Endothelial cell of umbilical vein (primary cell): ENCODE measurements around the gene LDB3.
A peak's percentile ranks its signal among the peaks of the same experiment; 100 is the strongest.

Experiments
- CTCF ChIP-seq, 2 donors: IDR thresholded peaks; 1 replicate in 1 of 2; 2 replicates in 1 of 2; pipeline ENCODE4 v1.5.1; 2011; ENCODE audit warnings: low read length in 2 of 2, mild to moderate bottlenecking in 2 of 2, moderate library complexity in 2 of 2, control low read depth in 1 of 2, inconsistent platforms in 1 of 2, low read depth in 1 of 2; ENCODE audit not compliant: insufficient read depth in 1 of 2; ENCODE audit errors: extremely low read depth in 1 of 2
- EZH2 ChIP-seq: IDR thresholded peaks from 2 replicates; pipeline ENCODE4 v1.6.1; 2012; ENCODE audit warnings: borderline replicate concordance, low read depth, mild to moderate bottlenecking, moderate library complexity, low read length, inconsistent platforms; ENCODE audit not compliant: severe bottlenecking
- JUN ChIP-seq: IDR thresholded peaks from 2 replicates; pipeline ENCODE4 v1.6.1; 2011; ENCODE audit warnings: borderline replicate concordance, low read depth; ENCODE audit not compliant: insufficient read length, insufficient read depth
- MAX ChIP-seq: IDR thresholded peaks from 2 replicates; pipeline ENCODE4 v1.6.1; 2011; ENCODE audit not compliant: insufficient read depth, insufficient read length
- MYC ChIP-seq: IDR thresholded peaks from one replicate; pipeline ENCODE4 v1.6.1; 2011; ENCODE audit warnings: mild to moderate bottlenecking, low read depth, low read length
- POLR2A ChIP-seq: IDR thresholded peaks from 2 replicates; pipeline ENCODE4 v1.6.1; 2012; ENCODE audit warnings: low read depth, mild to moderate bottlenecking, control low read depth, low read length
- POLR2AphosphoS5 ChIP-seq: IDR thresholded peaks from 2 replicates; pipeline ENCODE4 v1.6.1; 2012; ENCODE audit warnings: low read depth, mild to moderate bottlenecking, control low read depth, low read length, moderate library complexity; ENCODE audit not compliant: insufficient read depth

- peak; percentile 5 to 21 for TF ChIP-seq CTCF (IDR thresholded peaks at IDR 0.05; ENCODE audit: extremely low read depth in 1 of 2, insufficient read depth in 1 of 2, low read depth in 1 of 2, low read length in 2 of 2)
- TF ChIP-seq POLR2AphosphoS5, result no peak
- TF ChIP-seq POLR2A, result no peak
- no peak for TF ChIP-seq EZH2
- no peak for TF ChIP-seq JUN
- TF ChIP-seq MAX, result no peak
- TF ChIP-seq MYC, result no peak
Measured at GRCh38 chr10:86632009-86632800, 36.1 kb upstream of the LDB3 start.
